HG03575 (cell line): ENCODE data around the gene APOL4.
"Not testable (repeated sequence)": the region's sequence is repeated elsewhere in the genome, so short reads cannot be mapped to it uniquely, and the experiment has no call there.

Source experiments
- ATAC-seq: cut with Tn5 transposase; IDR thresholded peaks from one replicate; pipeline ENCODE4 v1.9.1; 2021; ENCODE audit not compliant: unreplicated experiment, insufficient number of reproducible peaks, low FRiP score; ENCODE audit errors: extremely low read depth

APOL4 gene

GRCh38 chr22:36163497-36163896 is 38.1 kb downstream of the APOL4 start:
- no peak for ATAC-seq

GRCh38 chr22:36162127-36163034 is 39.2 kb downstream of the APOL4 start:
- no peak for ATAC-seq

GRCh38 chr22:36161793-36162126 is 39.8 kb downstream of the APOL4 start:
- ATAC-seq: not testable (repeated sequence)

GRCh38 chr22:36160499-36160942 is 41.1 kb downstream of the APOL4 start, which contains the start of gene APOL3:
TSS of gene APOL3 (minus strand) at chr22:36160755. CDS start at chr22:36149055, 11,700 bp downstream.
- no peak for ATAC-seq

- no peak for ATAC-seq
Observed at GRCh38 chr22:36156515-36157419, 44.8 kb downstream of the APOL4 start.

- ATAC-seq: no peak
Observed at GRCh38 chr22:36156119-36156514, 45.5 kb downstream of the APOL4 start.

GRCh38 chr22:36155702-36156101 is 45.9 kb downstream of the APOL4 start:
- ATAC-seq: no peak

GRCh38 chr22:36154423-36154945 is 47.1 kb downstream of the APOL4 start:
- no peak for ATAC-seq

- ATAC-seq: no peak
Observed at GRCh38 chr22:36153501-36154422, 47.8 kb downstream of the APOL4 start.

- ATAC-seq: not testable (repeated sequence)
Observed at GRCh38 chr22:36152821-36153220, 48.8 kb downstream of the APOL4 start.

GRCh38 chr22:36152088-36152487 is 49.5 kb downstream of the APOL4 start:
- no peak for ATAC-seq

GRCh38 chr22:36151006-36151595 is 50.5 kb downstream of the APOL4 start:
- ATAC-seq: no peak

- ATAC-seq: no peak
Observed at GRCh38 chr22:36149441-36149840, 52.2 kb downstream of the APOL4 start.

GRCh38 chr22:36148411-36148810 is 53.2 kb downstream of the APOL4 start:
- ATAC-seq: no peak

- no peak for ATAC-seq
Observed at GRCh38 chr22:36147196-36147791, 54.3 kb downstream of the APOL4 start.

GRCh38 chr22:36145881-36146280 is 55.7 kb downstream of the APOL4 start:
- no peak for ATAC-seq

- no peak for ATAC-seq
Observed at GRCh38 chr22:36144886-36145541, 56.6 kb downstream of the APOL4 start.
